Karpas-422 (cell line): Measurements from ENCODE around the gene PHF3. TPM values are rescaled to one million over a fixed set of nuclear protein-coding genes. Genes with fewer than 3 reads are reported as not detected.

Experiments
- DNase-seq: peaks from one replicate; pipeline ENCODE4 v3.0.0-alpha.2; 2015
- H2AFZ ChIP-seq: fragments of 200-600 bp; sonication (generic); 2 replicates; pipeline ENCODE4 v1.6.1; 2014; ENCODE audit warnings: antibody characterized with exemption, low read length, mixed read lengths
- H3K27ac ChIP-seq: fragments of 200-600 bp; sonication (generic); 2 replicates; pipeline ENCODE4 v1.5.1; 2014; ENCODE audit warnings: mild to moderate bottlenecking, low read length, moderate library complexity
- H3K27me3 ChIP-seq: fragments of 200-600 bp; sonication (generic); 2 replicates; pipeline ENCODE4 v1.6.1; 2014; ENCODE audit warnings: low read length, mixed read lengths
- H3K36me3 ChIP-seq: fragments of 200-600 bp; sonication (generic); 2 replicates; pipeline ENCODE4 v1.6.1; 2014; ENCODE audit warnings: low read length, mixed read lengths; ENCODE audit not compliant: insufficient read depth
- H3K4me1 ChIP-seq: fragments of 200-600 bp; sonication (generic); 2 replicates; pipeline ENCODE4 v1.6.1; 2014; ENCODE audit warnings: mild to moderate bottlenecking, low read length, mixed read lengths
- H3K4me2 ChIP-seq: fragments of 200-600 bp; sonication (generic); 2 replicates; pipeline ENCODE4 v1.6.1; 2014; ENCODE audit warnings: low read length, low read depth, mild to moderate bottlenecking; ENCODE audit not compliant: poor library complexity, severe bottlenecking
- H3K4me3 ChIP-seq: fragments of 200-600 bp; sonication (generic); 2 replicates; pipeline ENCODE4 v1.5.1; 2014; ENCODE audit warnings: mild to moderate bottlenecking, antibody characterized with exemption, low read length, mixed read lengths
- H3K79me2 ChIP-seq: fragments of 200-600 bp; sonication (generic); 2 replicates; pipeline ENCODE4 v1.6.1; 2014; ENCODE audit warnings: mild to moderate bottlenecking, low read length, mixed read lengths
- H3K9ac ChIP-seq: fragments of 200-600 bp; sonication (generic); 2 replicates; pipeline ENCODE4 v1.6.0; 2014; ENCODE audit warnings: low read length
- H3K9me2 ChIP-seq: fragments of 200-600 bp; sonication (generic), shearing (Covaris generic); replicated peaks from 2 replicates; pipeline ENCODE4 v1.6.0; 2014; ENCODE audit warnings: mild to moderate bottlenecking, low read length, moderate library complexity; ENCODE audit not compliant: insufficient read depth
- H3K9me3 ChIP-seq: fragments of 300-700, 200-600 bp; sonication (generic); 2 replicates; pipeline ENCODE4 v1.6.1; 2014; ENCODE audit warnings: low read length, mixed read lengths
- H4K20me1 ChIP-seq: fragments of 200-600 bp; sonication (generic); 2 replicates; pipeline ENCODE4 v1.6.1; 2014; ENCODE audit warnings: mild to moderate bottlenecking, antibody characterized with exemption, low read length, low read depth; ENCODE audit not compliant: insufficient read depth
- total RNA-seq: library from RNA; depleted of rRNA; stranded (reverse); fragments of >200 nt; shearing (Covaris generic); gene quantifications from 2 replicates; pipeline ENCODE4 v1.2.3, GENCODE V29; 2014; ENCODE audit warnings: low replicate concordance; rRNA removed

Gene PHF3, protein sequence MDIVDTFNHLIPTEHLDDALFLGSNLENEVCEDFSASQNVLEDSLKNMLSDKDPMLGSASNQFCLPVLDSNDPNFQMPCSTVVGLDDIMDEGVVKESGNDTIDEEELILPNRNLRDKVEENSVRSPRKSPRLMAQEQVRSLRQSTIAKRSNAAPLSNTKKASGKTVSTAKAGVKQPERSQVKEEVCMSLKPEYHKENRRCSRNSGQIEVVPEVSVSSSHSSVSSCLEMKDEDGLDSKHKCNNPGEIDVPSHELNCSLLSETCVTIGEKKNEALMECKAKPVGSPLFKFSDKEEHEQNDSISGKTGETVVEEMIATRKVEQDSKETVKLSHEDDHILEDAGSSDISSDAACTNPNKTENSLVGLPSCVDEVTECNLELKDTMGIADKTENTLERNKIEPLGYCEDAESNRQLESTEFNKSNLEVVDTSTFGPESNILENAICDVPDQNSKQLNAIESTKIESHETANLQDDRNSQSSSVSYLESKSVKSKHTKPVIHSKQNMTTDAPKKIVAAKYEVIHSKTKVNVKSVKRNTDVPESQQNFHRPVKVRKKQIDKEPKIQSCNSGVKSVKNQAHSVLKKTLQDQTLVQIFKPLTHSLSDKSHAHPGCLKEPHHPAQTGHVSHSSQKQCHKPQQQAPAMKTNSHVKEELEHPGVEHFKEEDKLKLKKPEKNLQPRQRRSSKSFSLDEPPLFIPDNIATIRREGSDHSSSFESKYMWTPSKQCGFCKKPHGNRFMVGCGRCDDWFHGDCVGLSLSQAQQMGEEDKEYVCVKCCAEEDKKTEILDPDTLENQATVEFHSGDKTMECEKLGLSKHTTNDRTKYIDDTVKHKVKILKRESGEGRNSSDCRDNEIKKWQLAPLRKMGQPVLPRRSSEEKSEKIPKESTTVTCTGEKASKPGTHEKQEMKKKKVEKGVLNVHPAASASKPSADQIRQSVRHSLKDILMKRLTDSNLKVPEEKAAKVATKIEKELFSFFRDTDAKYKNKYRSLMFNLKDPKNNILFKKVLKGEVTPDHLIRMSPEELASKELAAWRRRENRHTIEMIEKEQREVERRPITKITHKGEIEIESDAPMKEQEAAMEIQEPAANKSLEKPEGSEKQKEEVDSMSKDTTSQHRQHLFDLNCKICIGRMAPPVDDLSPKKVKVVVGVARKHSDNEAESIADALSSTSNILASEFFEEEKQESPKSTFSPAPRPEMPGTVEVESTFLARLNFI (N-terminal part only)
- 74.7 and 86.3 TPM in 2 replicates for total RNA-seq

DNA sequence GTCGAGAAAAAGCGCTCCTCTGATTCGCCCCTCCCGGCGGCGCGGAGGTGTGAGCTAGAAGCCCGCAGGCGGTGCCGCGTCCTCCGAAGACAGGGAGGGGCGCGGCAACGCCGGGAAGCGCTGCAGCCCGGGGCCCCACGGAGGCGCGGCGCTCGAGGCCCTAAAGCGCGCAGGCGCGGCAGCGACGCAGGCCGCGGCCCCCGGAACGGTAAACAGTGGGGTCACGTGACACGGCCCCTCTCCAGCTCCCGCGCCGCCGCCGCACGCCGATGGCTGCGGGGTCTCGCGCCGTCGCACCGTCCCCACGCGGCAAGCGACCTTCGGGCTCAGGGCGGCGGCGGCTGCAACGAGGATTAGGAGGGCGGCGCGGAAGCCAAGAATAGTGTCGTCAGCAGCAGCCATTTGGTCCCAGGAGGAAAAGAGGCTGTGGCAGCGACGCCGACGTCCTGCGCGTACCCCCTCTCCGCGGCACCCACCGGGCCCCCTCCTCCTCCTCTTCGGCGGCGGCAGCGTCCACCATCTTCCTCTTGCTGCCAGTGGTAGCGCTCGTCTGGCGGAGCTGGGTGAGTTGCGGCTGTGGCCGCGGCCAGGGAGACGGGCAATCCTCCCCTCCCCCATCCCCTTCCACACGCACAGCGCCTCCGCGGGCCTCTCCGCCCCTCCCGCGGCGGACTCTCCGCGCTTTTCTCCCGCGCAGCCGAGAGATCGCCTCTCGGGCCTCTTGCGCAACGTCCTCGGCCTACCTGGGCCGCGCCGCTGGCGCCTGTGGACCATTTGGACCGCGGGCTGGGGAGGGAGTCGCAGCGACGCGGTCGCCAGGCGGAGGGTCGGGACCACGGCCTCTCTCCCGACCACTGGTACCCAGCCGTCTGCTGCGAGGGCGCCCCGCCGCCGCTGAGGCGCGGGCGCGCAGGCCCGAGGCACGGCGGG is at the start of gene PHF3:
PHF3 (plus strand) TSS at position 215 of the 930 bp plus-strand sequence. CDS start 10,750 bp downstream, outside the sequence.
- H3K9me3 ChIP-seq, result no peaks in the 10 kb centered on the region
- peaks cover 27% of the 10 kb centered on the region for H4K20me1 ChIP-seq
- H3K4me3 ChIP-seq, result peak within 1 kb of the TSS; percentile 95
- peak within 1 kb of the TSS; percentile 80 for H2AFZ ChIP-seq
- H3K36me3 ChIP-seq, result no peaks in the 10 kb centered on the region
- no peaks in the 10 kb centered on the region for H3K9me2 ChIP-seq
- peak within 1 kb of the TSS; percentile 74 for H3K27ac ChIP-seq
- DNase-seq, result peak; percentile 96
- peaks cover 51% of the 10 kb centered on the region for H3K79me2 ChIP-seq
- H3K4me1 ChIP-seq, result peaks cover 46% of the 10 kb centered on the region
- H3K27me3 ChIP-seq, result no peaks in the 10 kb centered on the region
- peak within 1 kb of the TSS; percentile 96 for H3K4me2 ChIP-seq
- peak within 1 kb of the TSS; percentile 90 for H3K9ac ChIP-seq

DNA sequence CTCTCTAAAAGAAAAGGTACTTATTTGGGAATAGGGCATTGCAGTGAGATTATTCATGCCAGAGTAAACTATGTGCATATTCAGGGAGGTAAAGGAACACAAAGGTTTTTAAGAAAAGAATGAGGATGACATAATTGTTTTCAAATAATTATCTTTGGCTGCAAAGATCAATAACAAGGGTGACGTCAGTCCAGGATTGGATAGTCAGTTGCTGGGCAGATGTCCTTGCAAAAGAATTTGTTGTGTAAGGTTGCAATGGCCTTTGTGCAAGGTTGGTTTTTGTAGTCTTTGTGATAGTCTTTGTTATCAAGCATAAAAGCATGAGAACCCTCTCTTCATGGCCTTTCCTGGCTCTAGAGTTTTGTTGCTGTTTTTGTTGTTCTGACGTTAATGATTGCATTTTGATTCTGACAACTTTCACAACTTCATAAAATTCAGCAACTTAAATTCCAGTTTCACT is 45.6 kb upstream of the PHF3 start:
- Histone ChIP-seq H3K9me3 (no peaks in the 10 kb centered on the region), H3K36me3 (no peaks in the 10 kb centered on the region), H3K9ac (no peak overlapping the region), H4K20me1 (no peaks in the 10 kb centered on the region), H2AFZ (no peak overlapping the region), H3K4me3 (no peak overlapping the region), H3K4me2 (no peak overlapping the region), H3K27ac (no peak overlapping the region), H3K4me1 (no peaks in the 10 kb centered on the region), H3K27me3 (no peaks in the 10 kb centered on the region), H3K9me2 (no peaks in the 10 kb centered on the region), H3K79me2 (no peaks in the 10 kb centered on the region)
- no peak for DNase-seq

DNA sequence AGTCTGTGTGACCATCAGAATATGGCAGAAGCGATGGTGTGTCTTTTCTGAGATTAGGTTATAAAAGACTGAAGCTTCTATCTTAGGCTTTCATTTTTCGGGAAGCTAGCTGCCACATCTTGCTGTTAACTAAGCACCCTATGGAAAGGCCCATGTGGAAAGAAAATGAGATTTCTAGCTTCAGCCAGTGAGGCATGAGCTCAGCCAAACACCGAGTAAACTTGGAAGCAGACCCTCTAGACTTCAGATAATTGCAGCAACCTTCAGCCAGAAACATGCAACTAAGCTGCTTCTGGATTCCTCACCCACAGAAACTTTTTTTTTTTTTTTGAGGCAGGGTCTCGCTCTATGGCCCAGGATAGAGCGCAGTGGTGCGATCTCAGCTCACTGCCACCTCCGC is 42.7 kb upstream of the PHF3 start:
- Histone ChIP-seq H3K27me3 (no peaks in the 10 kb centered on the region), H4K20me1 (no peaks in the 10 kb centered on the region), H3K9me2 (no peaks in the 10 kb centered on the region), H2AFZ (no peak overlapping the region), H3K9me3 (no peaks in the 10 kb centered on the region), H3K4me3 (no peak overlapping the region), H3K27ac (no peak overlapping the region), H3K9ac (no peak overlapping the region), H3K79me2 (no peaks in the 10 kb centered on the region), H3K4me2 (no peak overlapping the region), H3K36me3 (no peaks in the 10 kb centered on the region), H3K4me1 (peaks cover 4% of the 10 kb centered on the region)
- DNase-seq, result no peak

DNA sequence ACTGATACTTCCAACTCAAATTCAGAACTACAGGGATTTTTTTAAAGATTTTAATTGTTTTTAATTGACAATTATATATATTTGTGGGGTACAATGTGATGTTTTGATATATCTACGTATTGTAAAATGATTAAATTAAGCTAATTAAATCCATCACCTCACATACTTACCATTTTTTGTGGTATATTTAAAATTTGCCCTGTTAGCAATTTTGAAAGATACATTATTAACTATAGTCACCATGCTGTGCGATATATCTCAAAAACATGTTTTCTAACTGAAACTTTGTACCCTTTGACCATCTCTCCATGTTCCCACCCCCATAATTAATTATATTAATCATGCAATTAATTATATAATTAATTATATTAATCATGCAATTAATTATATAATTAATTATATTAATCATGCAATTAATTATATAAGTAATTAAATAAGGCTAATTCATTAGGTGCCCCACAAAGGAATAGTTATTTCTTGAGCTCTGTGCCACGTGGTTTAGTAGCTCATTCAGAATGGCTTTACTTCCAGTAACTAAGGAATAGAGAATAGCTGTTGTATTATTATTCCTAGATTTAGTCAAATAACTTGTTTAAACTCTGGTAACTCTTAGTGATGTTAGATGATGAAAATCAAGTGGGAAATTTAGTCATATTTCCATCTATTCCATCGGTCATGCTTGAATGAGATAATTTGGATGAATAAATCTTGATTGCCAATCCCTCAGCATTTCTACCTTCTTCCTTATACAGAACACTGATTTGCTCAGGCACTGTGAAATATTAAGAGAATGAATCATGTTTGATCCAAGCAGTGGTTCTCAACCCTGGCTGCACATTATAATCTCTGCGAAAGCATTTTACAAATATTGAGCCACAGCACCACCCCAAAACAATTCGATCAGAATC is 38.2 kb upstream of the PHF3 start:
- Histone ChIP-seq H3K79me2 (no peaks in the 10 kb centered on the region), H3K4me2 (peak overlapping the region; percentile 94), H4K20me1 (no peaks in the 10 kb centered on the region), H3K4me1 (peaks cover 17% of the 10 kb centered on the region), H3K9me2 (no peaks in the 10 kb centered on the region), H3K27me3 (no peaks in the 10 kb centered on the region), H3K36me3 (no peaks in the 10 kb centered on the region), H3K9ac (peak overlapping the region; percentile 60), H3K4me3 (peak overlapping the region; percentile 71), H3K27ac (no peak overlapping the region), H2AFZ (peak overlapping the region; percentile 99; the same call in 1 of the 2 replicates), H3K9me3 (no peaks in the 10 kb centered on the region)
- no peak for DNase-seq

DNA sequence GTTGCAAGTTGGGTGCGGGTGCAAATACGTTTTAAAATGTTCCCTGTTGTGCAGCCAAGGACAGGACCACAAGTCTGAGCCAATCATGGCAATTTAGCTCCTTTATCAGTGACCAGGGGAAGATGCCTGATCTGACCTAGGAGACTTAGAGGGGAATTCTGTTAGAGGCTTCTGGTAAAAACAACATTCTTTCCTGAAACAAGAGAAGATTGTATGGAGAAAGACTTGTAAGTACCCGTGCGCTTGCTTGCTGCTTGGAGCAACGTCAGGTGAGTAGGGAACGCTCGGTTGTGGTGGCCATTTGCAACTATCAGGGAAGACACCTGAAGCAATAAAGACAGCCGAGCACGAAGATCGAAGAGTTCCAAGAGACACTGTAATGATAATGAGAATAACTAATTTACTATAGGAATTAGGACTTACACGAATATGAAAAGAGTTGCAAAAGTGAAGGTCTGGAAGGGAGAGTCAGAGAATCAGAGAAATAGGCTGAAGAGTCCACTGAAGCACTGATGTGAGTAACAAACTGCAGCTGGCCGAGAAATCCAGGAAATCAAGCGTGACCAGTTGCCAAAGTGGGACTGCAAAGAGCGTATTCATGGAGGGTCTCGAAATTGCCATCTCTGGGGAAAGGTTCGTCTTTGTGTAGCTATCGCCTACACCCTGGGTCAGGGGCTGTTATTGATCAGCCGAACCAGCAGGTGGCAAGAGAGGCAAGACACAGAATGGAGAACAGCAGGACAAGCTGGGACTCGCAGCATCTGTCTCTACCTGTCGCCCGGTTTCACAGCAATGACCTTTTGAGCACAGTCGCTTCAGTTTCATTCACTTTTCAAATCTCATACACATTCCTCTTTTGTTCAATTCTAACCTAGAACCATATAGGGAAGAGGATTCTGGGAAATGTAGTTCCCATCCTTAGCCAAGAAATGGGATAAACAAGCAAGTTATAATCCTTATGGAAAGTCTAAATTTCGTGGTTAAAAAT is 37.3 kb upstream of the PHF3 start:
- Histone ChIP-seq H3K4me1 (peaks cover 17% of the 10 kb centered on the region), H2AFZ (peak overlapping the region; percentile 99), H4K20me1 (no peaks in the 10 kb centered on the region), H3K79me2 (no peaks in the 10 kb centered on the region), H3K27me3 (no peaks in the 10 kb centered on the region), H3K36me3 (no peaks in the 10 kb centered on the region), H3K9me2 (no peaks in the 10 kb centered on the region), H3K4me2 (peak overlapping the region; percentile 94), H3K27ac (no peak overlapping the region), H3K9ac (peak overlapping the region; percentile 60), H3K4me3 (peak overlapping the region; percentile 71), H3K9me3 (no peaks in the 10 kb centered on the region)
- DNase-seq, result peak; percentile 91

DNA sequence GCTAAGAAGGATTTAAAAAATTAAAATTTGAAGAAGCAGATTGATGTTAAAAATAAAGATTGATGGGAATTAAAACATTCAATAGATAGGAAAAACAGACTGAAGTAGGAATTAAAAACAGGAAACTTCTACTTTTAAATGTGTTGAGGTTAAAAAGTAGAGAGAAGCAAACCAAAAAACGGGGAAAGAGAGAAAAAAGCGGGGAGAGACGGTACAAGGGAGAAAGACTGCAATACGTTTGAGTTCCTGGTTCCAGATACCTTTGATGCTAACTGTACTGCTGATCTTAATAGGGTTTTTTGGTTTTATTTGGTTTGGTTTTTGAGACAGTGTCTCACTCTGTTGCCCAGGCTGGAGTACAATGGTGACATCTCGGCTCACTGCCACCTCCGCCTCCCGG is 36.4 kb upstream of the PHF3 start:
- Histone ChIP-seq H3K79me2 (no peaks in the 10 kb centered on the region), H3K27ac (no peak overlapping the region), H3K4me1 (peaks cover 17% of the 10 kb centered on the region), H2AFZ (peak overlapping the region; percentile 99), H4K20me1 (no peaks in the 10 kb centered on the region), H3K4me2 (peak overlapping the region; percentile 94), H3K9me2 (no peaks in the 10 kb centered on the region), H3K9me3 (no peaks in the 10 kb centered on the region), H3K27me3 (no peaks in the 10 kb centered on the region), H3K36me3 (no peaks in the 10 kb centered on the region), H3K4me3 (peak overlapping the region; percentile 71; the same call in 1 of the 2 replicates), H3K9ac (no peak overlapping the region)
- no peak for DNase-seq
